GM23338 (cell line): ENCODE measurements around the gene NOD1. TPM values are rescaled to one million over a fixed set of nuclear protein-coding genes. Genes with fewer than 3 reads are reported as not detected.

Experiments used
- ATAC-seq: fragments of 200-7000 bp; cut with Tn5 transposase; 3 replicates; pipeline ENCODE4 v1.9.1; 2020
- DNase-seq: peaks from one replicate; pipeline ENCODE4 v3.0.0-alpha.2; 2015; ENCODE audit warnings: low spot score
- H2AFZ ChIP-seq: fragments of 200-600 bp; sonication (generic); 2 replicates; pipeline ENCODE4 v1.8.0; 2016; ENCODE audit warnings: antibody characterized with exemption, mild to moderate bottlenecking, moderate library complexity
- H3F3A ChIP-seq: fragments of 200-600 bp; sonication (generic); replicated peaks from 2 replicates; pipeline ENCODE4 v1.8.0; 2017; ENCODE audit warnings: antibody characterized with exemption, mixed run types, low read depth
- H3K27ac ChIP-seq: fragments of 200-600 bp; sonication (generic); 2 replicates; pipeline ENCODE4 v1.6.1; 2016; ENCODE audit warnings: low read depth
- H3K27me3 ChIP-seq: fragments of 200-600 bp; sonication (generic); 2 replicates; pipeline ENCODE4 v1.8.0; 2016; ENCODE audit warnings: mild to moderate bottlenecking, mixed run types, moderate library complexity; ENCODE audit not compliant: insufficient read depth
- H3K36me3 ChIP-seq: fragments of 200-600 bp; sonication (generic); 2 replicates; pipeline ENCODE4 v1.8.0; 2016; ENCODE audit warnings: mild to moderate bottlenecking; ENCODE audit not compliant: insufficient read depth
- H3K4me1 ChIP-seq: fragments of 200-600 bp; sonication (generic); 2 replicates; pipeline ENCODE4 v1.8.0; 2016; ENCODE audit warnings: mild to moderate bottlenecking, moderate library complexity; ENCODE audit not compliant: insufficient read depth
- H3K4me2 ChIP-seq: fragments of 200-600 bp; sonication (generic); 2 replicates; pipeline ENCODE4 v1.7.1; 2017; ENCODE audit warnings: mixed run types
- H3K4me3 ChIP-seq: fragments of 200-600 bp; sonication (generic); 2 replicates; pipeline ENCODE4 v1.6.1; 2016; ENCODE audit warnings: mixed run types
- H3K79me2 ChIP-seq: fragments of 200-600 bp; sonication (generic); replicated peaks from 2 replicates; pipeline ENCODE4 v1.8.0; 2017; ENCODE audit warnings: mild to moderate bottlenecking; ENCODE audit not compliant: insufficient read depth
- H3K9me2 ChIP-seq: fragments of 200-600 bp; sonication (generic); 2 replicates; pipeline ENCODE4 v1.8.0; 2017; ENCODE audit not compliant: insufficient read depth
- H4K20me1 ChIP-seq: fragments of 200-600 bp; sonication (generic); replicated peaks from 2 replicates; pipeline ENCODE4 v1.8.0; 2017; ENCODE audit warnings: mild to moderate bottlenecking; ENCODE audit not compliant: insufficient read depth
- H3K27ac Mint-ChIP-seq: 2 replicates; pipeline ENCODE4 v1.8.0; 2020; ENCODE audit warnings: inconsistent platforms, mild to moderate bottlenecking, moderate library complexity, mixed read lengths
- H3K27me3 Mint-ChIP-seq: 3 replicates; pipeline ENCODE4 v1.8.0; 2022; ENCODE audit warnings: low read depth, mild to moderate bottlenecking, moderate library complexity, mixed read lengths, inconsistent platforms; ENCODE audit not compliant: insufficient read depth, poor library complexity
- H3K36me3 Mint-ChIP-seq: 3 replicates; pipeline ENCODE4 v1.8.0; 2021; ENCODE audit warnings: low read depth, mild to moderate bottlenecking, inconsistent platforms, moderate library complexity, mixed read lengths
- H3K4me1 Mint-ChIP-seq: 3 replicates; pipeline ENCODE4 v1.8.0; 2020; ENCODE audit warnings: mild to moderate bottlenecking, inconsistent platforms, mixed read lengths
- H3K4me3 Mint-ChIP-seq: 3 replicates; pipeline ENCODE4 v1.8.0; 2021; ENCODE audit warnings: moderate library complexity, mild to moderate bottlenecking, inconsistent platforms, mixed read lengths
- H3K9me3 Mint-ChIP-seq: 3 replicates; pipeline ENCODE4 v1.8.0; 2020; ENCODE audit warnings: moderate library complexity, mild to moderate bottlenecking, inconsistent platforms, mixed read lengths
- CREB1 ChIP-seq: fragments of 250-450 bp; sonication (Bioruptor Pico); IDR thresholded peaks from 2 replicates; pipeline ENCODE4 v1.5.0; 2020; ENCODE audit warnings: low read depth, mild to moderate bottlenecking, moderate library complexity
- EZH2 ChIP-seq: fragments of 200-600 bp; sonication (generic); IDR thresholded peaks from one replicate; pipeline ENCODE4 v1.8.0; 2017; ENCODE audit warnings: antibody characterized with exemption, mild to moderate bottlenecking, low read depth; ENCODE audit not compliant: unreplicated experiment
- EZH2phosphoT487 ChIP-seq: fragments of 200-600 bp; sonication (generic); IDR thresholded peaks from one replicate; pipeline ENCODE4 v1.8.1; 2018; ENCODE audit warnings: antibody characterized with exemption; ENCODE audit not compliant: unreplicated experiment
- JUNB ChIP-seq: IDR thresholded peaks from one replicate; pipeline ENCODE4 v1.6.1; 2016; ENCODE audit warnings: antibody characterized with exemption; ENCODE audit not compliant: unreplicated experiment
- NANOG ChIP-seq: IDR thresholded peaks from 2 replicates; pipeline ENCODE4 v1.6.1; 2016; ENCODE audit warnings: antibody characterized with exemption, borderline replicate concordance
- POLR2AphosphoS5 ChIP-seq: IDR thresholded peaks from 2 replicates; pipeline ENCODE4 v1.6.1; 2016; ENCODE audit warnings: antibody characterized with exemption, low read depth
- REST ChIP-seq: IDR thresholded peaks from one replicate; pipeline ENCODE4 v1.6.1; 2018; ENCODE audit warnings: antibody characterized with exemption; ENCODE audit not compliant: unreplicated experiment
- STAT1 ChIP-seq: IDR thresholded peaks from one replicate; pipeline ENCODE4 v1.6.1; 2016; ENCODE audit warnings: antibody characterized with exemption; ENCODE audit not compliant: unreplicated experiment
- ZNF114 ChIP-seq: fragments of 250-450 bp; sonication (Bioruptor Pico); IDR thresholded peaks from 2 replicates; pipeline ENCODE4 v1.5.0; 2020; ENCODE audit warnings: mild to moderate bottlenecking, moderate library complexity
- ZNF331 ChIP-seq: fragments of 250-450 bp; sonication (Bioruptor Pico); IDR thresholded peaks from 2 replicates; pipeline ENCODE4 v1.5.0; 2020; ENCODE audit warnings: low read depth, mild to moderate bottlenecking, moderate library complexity
- polyA plus RNA-seq: library from polyadenylated mRNA; unstranded; fragments of >200 nt; fragmentation: Nextera tagmentation; extraction: Ambion mirVana; gene quantifications from 2 replicates; pipeline ENCODE4 v1.2.1, GENCODE V29; 2016
- total RNA-seq: library from RNA; depleted of rRNA; stranded (reverse); fragments of >200 nt; shearing (Covaris generic); gene quantifications from 2 replicates; pipeline ENCODE4 v1.2.3, GENCODE V29; 2014
- TF ChIP-seq, protein P1 (sequence below): fragments of 250-450 bp; sonication (Bioruptor Pico); IDR thresholded peaks from 2 replicates; pipeline ENCODE4 v1.5.0; 2020; ENCODE audit warnings: mild to moderate bottlenecking, moderate library complexity
- TF ChIP-seq, protein P2 (sequence below): IDR thresholded peaks from 2 replicates; pipeline ENCODE4 v1.6.1; 2016; ENCODE audit warnings: antibody characterized with exemption
- TF ChIP-seq, protein P3 (sequence below), 2 experiments: fragments of 200-600 bp in 1 of 2; sonication (generic) in 1 of 2; conservative IDR thresholded peaks; 2 replicates each; pipeline versions ENCODE4 v1.5.1 to v1.6.1; 2016 to 2017; ENCODE audit warnings: antibody characterized with exemption in 2 of 2, low read depth in 2 of 2, mild to moderate bottlenecking in 2 of 2, moderate library complexity in 1 of 2

Gene NOD1
- total and polyA plus RNA-seq, 2 experiments from 2014 or later: 2.1 to 7.3 TPM

DNA sequence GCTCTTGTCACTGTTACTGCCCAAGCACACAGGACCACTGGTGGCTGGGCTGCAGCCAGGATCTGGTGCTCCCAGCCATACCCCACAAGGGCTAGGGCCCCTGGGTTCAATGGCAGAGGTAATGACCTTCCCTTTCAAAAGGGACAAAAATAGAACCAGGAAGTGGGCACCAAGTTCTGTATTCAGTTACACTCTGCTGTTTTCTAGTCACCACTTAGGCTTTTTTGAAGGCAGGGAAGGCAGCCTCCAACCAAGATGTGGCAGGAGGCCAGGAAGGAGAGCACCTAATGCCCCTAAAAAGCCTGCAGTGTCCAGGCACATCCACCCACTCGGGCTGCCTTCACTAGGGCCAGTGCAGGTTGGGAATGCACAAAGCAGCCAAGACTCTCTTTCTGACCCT lies 47.8 kb downstream of the NOD1 start:
- Histone ChIP-seq H3F3A (no peaks in the 10 kb centered on the region), H2AFZ (no peak overlapping the region), H3K79me2 (no peaks in the 10 kb centered on the region), H4K20me1 (no peaks in the 10 kb centered on the region), H3K27me3 (no peaks in the 10 kb centered on the region), H3K4me1 (peaks cover 22% of the 10 kb centered on the region), H3K4me2 (no peak overlapping the region), H3K27ac (no peak overlapping the region), H3K4me3 (no peak overlapping the region), H3K9me2 (no peaks in the 10 kb centered on the region), H3K36me3 (no peaks in the 10 kb centered on the region; the same call in 1 of the 2 replicates)
- ATAC-seq (no peak), DNase-seq (no peak)
- Mint-ChIP-seq H3K36me3 (peaks cover 19% of the 10 kb centered on the region), H3K9me3 (no peaks in the 10 kb centered on the region), H3K27ac (no peak overlapping the region), H3K27me3 (peaks cover 3% of the 10 kb centered on the region), H3K4me1 (peaks cover 37% of the 10 kb centered on the region), H3K4me3 (no peak overlapping the region)
- TF ChIP-seq, protein P1, sequence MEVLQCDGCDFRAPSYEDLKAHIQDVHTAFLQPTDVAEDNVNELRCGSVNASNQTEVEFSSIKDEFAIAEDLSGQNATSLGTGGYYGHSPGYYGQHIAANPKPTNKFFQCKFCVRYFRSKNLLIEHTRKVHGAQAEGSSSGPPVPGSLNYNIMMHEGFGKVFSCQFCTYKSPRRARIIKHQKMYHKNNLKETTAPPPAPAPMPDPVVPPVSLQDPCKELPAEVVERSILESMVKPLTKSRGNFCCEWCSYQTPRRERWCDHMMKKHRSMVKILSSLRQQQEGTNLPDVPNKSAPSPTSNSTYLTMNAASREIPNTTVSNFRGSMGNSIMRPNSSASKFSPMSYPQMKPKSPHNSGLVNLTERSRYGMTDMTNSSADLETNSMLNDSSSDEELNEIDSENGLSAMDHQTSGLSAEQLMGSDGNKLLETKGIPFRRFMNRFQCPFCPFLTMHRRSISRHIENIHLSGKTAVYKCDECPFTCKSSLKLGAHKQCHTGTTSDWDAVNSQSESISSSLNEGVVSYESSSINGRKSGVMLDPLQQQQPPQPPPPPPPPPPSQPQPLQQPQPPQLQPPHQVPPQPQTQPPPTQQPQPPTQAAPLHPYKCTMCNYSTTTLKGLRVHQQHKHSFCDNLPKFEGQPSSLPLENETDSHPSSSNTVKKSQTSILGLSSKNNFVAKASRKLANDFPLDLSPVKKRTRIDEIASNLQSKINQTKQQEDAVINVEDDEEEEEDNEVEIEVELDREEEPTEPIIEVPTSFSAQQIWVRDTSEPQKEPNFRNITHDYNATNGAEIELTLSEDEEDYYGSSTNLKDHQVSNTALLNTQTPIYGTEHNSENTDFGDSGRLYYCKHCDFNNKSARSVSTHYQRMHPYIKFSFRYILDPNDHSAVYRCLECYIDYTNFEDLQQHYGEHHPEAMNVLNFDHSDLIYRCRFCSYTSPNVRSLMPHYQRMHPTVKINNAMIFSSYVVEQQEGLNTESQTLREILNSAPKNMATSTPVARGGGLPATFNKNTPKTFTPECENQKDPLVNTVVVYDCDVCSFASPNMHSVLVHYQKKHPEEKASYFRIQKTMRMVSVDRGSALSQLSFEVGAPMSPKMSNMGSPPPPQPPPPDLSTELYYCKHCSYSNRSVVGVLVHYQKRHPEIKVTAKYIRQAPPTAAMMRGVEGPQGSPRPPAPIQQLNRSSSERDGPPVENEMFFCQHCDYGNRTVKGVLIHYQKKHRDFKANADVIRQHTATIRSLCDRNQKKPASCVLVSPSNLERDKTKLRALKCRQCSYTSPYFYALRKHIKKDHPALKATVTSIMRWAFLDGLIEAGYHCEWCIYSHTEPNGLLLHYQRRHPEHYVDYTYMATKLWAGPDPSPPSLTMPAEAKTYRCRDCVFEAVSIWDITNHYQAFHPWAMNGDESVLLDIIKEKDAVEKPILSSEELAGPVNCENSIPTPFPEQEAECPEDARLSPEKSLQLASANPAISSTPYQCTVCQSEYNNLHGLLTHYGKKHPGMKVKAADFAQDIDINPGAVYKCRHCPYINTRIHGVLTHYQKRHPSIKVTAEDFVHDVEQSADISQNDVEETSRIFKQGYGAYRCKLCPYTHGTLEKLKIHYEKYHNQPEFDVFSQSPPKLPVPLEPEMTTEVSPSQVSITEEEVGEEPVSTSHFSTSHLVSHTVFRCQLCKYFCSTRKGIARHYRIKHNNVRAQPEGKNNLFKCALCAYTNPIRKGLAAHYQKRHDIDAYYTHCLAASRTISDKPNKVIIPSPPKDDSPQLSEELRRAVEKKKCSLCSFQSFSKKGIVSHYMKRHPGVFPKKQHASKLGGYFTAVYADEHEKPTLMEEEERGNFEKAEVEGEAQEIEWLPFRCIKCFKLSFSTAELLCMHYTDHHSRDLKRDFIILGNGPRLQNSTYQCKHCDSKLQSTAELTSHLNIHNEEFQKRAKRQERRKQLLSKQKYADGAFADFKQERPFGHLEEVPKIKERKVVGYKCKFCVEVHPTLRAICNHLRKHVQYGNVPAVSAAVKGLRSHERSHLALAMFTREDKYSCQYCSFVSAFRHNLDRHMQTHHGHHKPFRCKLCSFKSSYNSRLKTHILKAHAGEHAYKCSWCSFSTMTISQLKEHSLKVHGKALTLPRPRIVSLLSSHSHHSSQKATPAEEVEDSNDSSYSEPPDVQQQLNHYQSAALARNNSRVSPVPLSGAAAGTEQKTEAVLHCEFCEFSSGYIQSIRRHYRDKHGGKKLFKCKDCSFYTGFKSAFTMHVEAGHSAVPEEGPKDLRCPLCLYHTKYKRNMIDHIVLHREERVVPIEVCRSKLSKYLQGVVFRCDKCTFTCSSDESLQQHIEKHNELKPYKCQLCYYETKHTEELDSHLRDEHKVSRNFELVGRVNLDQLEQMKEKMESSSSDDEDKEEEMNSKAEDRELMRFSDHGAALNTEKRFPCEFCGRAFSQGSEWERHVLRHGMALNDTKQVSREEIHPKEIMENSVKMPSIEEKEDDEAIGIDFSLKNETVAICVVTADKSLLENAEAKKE: no peak
- TF ChIP-seq NANOG (no peak), EZH2phosphoT487 (no peak), ZNF331 (CRISPR knock-in tag) (no peak), POLR2AphosphoS5 (no peak), ZNF114 (CRISPR knock-in tag) (no peak), EZH2 (no peak), JUNB (no peak), STAT1 (no peak), CREB1 (CRISPR knock-in tag) (no peak), REST (no peak)
- TF ChIP-seq, protein P2, sequence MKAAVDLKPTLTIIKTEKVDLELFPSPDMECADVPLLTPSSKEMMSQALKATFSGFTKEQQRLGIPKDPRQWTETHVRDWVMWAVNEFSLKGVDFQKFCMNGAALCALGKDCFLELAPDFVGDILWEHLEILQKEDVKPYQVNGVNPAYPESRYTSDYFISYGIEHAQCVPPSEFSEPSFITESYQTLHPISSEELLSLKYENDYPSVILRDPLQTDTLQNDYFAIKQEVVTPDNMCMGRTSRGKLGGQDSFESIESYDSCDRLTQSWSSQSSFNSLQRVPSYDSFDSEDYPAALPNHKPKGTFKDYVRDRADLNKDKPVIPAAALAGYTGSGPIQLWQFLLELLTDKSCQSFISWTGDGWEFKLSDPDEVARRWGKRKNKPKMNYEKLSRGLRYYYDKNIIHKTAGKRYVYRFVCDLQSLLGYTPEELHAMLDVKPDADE: no peak
- TF ChIP-seq, protein P3, sequence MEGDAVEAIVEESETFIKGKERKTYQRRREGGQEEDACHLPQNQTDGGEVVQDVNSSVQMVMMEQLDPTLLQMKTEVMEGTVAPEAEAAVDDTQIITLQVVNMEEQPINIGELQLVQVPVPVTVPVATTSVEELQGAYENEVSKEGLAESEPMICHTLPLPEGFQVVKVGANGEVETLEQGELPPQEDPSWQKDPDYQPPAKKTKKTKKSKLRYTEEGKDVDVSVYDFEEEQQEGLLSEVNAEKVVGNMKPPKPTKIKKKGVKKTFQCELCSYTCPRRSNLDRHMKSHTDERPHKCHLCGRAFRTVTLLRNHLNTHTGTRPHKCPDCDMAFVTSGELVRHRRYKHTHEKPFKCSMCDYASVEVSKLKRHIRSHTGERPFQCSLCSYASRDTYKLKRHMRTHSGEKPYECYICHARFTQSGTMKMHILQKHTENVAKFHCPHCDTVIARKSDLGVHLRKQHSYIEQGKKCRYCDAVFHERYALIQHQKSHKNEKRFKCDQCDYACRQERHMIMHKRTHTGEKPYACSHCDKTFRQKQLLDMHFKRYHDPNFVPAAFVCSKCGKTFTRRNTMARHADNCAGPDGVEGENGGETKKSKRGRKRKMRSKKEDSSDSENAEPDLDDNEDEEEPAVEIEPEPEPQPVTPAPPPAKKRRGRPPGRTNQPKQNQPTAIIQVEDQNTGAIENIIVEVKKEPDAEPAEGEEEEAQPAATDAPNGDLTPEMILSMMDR (conservative IDR thresholded peaks at IDR 0.05; ENCODE audit: low read depth in 2 of 2): no peak
